NCI-H510A treated with DMSO at 0.1 percent for 48 hours (cell line): ENCODE results near the gene PTPRD.

Experiments
- DNase-seq: peaks from one replicate; lab custom pipeline; 2025; lab: John Stamatoyannopoulos, UW

The PTPRD gene

DNA sequence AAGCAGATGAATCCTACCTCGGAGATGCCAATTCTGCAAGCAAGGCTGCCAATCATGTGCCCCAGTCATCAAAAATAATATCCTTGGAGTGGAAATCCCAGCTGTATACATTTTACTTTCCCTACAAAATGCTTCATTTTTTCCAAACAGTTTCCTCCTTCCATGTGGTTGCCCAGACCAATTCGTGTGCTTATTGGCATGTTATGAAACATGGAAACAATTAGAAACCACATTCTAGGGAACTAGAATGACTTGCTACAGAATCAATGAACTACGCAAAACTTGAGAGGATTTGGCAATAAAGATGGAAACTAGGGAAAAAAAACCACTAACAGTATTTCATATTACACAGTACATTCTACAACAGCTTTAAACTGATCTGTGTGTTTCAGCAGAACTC, 2228.7 kb downstream of the PTPRD start:
- no peak for DNase-seq

DNA sequence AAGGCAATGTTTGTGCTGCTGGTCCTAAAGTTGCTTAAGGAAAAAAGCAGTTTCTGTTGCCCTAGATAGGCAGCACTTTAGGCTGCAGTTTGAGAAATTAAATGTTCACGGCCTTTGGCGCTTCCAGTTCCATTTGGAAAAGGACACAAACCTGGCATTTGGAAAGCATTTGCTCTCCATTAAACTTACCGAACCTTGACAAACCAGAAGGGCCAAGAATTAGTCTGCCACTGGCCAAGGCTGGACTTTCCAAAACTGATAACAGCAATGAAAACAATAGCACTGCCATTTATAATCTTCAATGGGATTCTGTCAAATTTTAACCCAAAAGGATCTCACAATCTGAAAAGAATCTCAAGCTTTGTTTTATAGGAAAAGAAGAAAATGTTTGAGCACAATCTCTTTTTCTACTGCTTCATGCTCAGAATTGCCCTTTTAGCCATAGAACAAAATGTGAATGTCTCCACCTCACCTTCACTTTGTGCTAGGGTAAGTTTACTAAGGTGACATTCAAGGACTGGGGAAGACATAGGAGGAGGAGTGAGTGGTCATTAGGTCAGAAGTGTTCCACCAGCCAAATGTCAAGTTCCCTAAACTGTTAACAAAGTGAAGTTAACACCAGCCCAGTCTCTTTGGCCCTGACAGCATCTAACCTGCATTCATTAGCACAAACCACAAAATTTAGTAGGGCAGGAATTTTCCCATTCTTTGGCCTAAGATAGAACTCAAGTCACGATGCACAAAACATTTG, 2229.8 kb downstream of the PTPRD start:
- DNase-seq = no peak

DNA sequence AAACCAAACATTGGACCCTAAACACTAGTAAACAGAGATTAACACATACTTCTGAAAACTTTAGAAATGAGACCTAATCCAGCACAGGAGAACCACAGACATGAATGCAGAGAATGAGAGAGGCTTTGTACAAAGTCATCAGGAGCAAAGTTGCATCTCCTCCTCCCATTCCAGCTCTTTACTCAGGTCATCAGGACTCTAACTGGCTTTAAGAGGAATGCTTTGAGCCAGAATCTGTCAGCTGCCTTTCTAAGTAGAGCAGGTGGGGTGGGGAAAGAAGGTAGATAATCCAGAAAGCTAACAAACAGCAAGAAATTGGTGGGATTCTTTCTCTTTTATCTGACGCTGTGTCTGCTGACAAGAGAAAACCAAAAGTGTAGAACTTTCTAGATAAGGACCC, 2230.5 kb downstream of the PTPRD start:
- no peak for DNase-seq

DNA sequence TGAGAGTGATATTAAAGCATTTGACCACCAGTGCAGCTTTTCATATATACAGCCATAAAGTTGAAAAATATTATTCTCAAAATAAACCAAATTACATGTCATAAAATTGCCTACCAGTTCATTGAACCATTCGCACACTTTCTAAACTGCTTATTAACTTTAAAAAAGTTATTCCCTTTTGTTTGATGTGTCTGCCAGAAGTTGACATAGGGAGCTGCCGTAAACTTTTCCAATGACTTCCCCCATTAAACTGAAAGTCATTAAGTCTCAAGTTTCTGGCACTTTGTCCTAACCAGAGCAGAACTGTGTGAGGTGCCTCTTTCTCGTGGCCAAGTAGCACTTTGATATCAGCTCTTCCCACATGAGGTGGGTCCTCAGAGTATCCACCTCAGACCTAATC, 2231.2 kb downstream of the PTPRD start:
- DNase-seq = no peak

DNA sequence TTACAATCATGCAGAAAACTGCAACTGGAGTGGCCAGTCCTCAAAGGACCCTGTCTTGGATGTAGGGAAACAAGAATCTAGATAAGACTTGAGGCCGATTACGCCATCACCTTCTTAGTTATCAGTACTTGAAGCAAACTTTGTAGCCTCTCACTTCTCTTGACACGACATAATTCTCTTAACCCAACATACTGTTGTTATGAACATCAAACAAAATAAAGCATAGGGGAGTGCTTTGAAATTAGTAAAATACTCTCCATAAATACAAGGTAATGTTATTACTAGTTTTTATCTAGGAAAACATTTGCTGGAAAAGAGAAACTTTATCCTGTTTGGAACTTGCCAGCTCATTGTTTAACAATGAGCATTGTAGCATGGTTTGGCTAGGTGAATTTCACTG, 2238.3 kb downstream of the PTPRD start:
- DNase-seq = no peak

DNA sequence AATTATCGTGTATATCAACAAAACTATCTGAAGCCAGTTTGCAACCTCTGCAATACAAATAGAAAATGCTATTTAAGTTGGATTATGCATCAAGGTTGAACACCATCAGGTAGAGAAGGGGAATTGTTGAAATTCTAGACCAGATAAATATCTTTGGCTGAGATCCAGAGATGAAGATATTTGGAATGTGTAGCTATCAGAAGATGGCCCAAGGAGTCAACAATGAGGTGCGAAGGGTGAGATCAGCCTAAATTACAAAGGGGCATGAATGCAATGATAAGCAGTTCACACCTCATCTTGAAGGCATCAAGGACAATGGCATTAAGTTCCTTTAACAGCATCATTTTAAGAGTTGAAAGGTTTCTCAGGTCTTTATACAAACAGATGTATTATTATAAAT, 2241.1 kb downstream of the PTPRD start:
- DNase-seq = no peak

DNA sequence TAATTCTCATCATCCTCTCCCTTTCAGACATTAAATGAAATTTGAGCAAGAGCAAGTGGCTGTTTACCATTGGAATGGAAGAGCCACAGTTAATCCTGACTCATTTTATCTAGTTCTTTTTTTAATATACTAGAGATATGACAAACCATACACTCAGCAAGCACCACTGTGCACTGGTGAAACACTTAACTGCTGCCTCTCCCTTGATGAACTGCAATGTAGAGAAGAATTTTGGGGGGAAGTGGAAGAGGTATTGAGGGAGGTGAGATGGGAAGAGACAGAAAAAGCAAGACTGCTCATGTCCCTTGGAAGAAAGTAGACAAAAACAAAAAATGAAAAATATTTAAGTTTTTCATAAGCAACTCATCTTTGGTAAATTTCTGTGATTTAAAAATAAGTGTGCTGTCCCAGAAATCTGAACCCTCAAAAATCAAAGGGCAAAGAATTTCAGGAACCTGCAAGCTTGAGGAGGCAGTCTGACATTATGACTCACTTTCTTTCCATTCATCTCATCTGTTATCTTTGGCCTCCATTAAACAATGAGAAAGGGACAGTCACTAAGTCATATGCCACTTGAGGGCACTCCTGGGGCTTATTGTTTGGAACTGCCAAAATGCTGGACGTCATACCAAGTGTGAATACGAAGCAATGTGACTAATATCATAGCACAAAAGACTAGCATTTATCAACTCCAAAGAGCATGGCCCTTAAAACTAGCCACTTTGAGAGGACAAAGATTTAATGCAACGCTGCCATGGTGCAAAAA, 2246.5 kb downstream of the PTPRD start:
- DNase-seq = no peak

DNA sequence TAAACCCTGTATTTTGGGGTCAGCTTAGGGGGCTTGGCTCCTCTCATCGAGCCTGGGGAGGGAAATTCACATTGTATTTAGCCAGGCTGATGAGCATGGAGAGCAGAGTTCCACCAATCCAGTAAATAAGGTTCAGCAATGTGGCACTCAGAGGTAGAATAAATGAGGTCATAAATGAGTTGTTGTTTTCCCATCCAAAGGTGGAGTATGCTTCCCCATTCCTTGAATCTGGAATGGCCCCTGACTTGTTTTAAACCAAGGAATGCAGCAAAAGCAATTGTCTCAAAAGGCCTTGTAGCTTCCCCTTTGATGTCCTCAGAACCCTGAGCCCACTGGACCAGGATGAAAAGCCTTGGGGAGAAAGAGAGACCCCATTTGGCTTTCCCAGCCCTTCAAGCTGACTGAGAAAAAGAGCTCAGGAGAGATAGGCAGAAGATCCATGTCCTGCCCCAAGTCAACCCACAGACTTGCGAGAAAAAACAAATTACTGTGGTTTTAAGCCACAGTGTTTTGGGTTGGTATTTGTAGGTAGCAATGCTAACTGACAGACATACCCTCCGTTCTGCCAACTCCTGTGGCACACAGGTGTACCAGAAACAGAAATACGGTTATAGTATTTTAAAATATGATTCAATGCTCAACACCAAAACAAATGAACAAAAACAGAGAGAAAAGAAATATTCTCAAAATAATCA, 2247.2 kb downstream of the PTPRD start:
- no peak for DNase-seq

DNA sequence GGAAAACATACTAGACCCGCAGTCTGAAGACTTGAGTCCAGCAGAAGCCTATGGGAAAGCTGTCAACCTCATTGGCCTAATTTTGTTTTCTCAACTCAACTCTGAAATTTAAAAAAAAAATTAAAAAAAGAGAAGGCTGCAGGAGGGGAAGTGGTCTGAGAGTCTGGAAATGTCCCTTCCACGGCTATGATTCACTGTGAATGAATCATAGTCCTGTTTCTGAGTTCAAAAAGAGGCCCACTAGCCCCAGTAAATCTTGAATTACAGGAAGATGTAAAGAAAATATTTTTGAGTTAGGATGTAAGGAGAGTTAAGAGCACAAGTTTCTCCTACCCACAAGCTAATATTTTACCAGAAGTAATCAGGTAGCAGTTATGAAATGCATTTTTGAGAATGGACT, 2247.8 kb downstream of the PTPRD start:
- DNase-seq = no peak

DNA sequence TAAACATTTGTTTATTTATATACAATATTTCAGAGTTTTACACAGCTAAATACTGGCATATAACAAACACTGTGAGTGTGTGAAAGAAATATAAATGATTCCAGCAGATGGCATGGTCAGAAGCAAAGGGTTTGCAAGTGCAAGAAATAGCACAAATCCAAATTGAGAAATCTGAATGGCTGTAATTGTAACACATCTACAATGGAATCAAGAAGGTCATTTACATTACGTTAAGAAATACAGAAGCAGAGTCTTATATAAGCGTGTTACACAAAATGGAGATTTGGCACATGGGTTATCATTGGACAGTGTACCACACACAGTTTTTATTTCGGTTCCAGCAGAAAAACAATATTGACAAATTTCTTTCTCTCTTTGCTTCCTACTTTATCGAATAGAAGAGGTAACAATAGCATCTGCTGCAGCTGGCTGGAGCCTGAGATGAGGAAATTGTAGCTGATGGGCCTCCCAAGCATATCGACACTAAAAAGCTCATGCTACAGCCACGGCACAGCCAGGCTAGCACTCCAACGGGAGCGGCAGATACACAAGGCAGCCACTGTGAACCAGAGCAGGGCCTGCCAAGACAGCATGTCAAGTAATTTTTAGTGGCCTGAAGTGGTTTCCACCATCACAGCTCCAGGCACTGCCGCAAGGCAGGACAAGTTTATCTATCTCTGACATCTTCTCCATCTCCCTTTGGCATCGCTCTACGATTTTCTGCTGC, 2248.6 kb downstream of the PTPRD start:
- DNase-seq = no peak

DNA sequence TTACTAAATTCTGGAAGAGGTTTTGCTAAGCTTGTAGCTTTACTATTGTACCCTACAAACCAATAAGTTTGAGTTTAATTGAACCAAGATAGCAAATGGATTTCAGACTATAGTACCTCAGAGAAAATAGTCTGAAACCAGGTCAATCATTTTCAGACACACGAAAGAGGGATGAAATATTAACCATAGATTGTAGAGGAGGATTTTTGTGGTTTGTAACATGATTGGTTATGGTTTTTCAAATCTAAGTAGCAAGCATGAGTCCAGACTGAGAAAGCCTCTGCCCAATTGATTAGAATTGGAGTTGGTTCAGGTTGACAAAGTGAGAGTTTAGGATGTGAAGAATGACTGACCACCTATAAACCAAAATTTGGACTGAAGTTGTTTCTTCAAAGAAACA, 2250.6 kb downstream of the PTPRD start:
- no peak for DNase-seq

DNA sequence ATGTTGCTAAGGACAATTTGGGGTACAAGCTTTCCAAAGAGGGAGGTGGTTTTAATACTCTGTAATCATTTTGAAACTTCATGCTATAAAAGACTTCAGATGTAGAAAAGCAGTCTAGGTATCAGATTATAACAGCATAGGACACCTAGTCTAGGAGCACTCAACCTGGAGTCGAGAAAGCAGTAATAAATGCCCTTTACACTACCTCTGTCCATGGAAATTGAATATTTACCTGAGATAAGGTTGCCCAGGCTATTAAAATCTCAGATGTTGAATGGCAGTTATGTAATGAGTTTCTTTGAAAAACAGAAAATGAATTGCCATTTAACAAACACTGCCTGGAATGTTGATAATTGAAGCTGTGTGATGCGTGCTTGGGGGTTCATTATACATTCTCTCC, 2251.4 kb downstream of the PTPRD start:
- no peak for DNase-seq

DNA sequence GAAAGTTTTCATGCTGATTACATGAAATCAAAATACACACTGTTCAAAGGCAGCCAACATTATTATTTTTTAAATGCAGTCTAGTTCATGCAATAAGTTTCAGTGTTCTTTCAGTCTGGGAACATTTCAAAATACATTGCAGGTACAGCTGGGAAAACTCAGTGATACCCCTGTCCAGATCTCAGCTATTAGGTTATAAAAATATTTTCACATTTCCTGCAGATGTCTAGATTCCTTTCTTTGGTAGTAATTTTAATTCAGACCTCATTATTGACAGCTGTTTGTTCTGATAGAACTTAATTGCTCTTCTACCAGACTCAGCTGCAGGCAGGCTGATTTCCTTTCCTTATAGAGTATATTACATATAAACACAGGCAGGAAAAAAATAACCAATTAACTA, 2256.4 kb downstream of the PTPRD start:
- DNase-seq = no peak

DNA sequence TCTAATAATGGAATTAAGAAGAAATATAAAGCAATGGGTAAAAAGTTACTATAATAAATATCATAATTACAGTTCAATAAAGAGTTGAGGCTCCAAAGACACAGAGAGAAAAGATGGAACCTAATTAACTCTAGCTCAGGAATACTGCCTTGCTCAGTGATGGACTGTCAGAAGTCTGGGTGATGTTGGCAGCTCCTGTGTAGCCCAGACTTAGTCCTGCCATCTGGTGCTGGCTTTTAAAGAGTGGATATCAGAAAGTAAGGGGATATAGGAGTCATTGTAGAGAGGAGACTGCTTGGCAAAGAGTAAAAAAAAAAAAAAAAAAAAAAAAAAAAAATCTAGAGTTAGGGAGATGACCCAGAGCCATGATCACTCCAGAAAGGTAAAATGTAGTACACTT, 2261.4 kb downstream of the PTPRD start:
- no peak for DNase-seq

DNA sequence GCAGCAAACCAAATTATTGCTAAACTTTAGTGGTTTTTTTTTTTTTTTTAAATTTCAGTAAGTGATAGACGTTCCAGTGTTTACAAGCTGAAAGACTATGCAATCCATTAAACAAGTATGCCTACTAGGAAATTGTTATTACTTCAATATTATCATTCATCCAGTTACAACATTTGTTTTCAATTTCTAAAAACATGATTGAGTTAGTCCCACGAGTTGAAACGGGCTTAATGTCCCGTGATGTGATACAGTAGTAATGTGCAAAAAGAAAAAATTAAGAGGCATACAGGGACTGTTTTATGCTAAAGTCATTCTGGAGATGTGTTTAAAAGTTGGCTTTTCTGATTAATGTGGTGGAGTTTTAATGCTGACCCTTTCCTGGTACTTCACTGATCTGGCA, 2262.9 kb downstream of the PTPRD start:
- DNase-seq = no peak

DNA sequence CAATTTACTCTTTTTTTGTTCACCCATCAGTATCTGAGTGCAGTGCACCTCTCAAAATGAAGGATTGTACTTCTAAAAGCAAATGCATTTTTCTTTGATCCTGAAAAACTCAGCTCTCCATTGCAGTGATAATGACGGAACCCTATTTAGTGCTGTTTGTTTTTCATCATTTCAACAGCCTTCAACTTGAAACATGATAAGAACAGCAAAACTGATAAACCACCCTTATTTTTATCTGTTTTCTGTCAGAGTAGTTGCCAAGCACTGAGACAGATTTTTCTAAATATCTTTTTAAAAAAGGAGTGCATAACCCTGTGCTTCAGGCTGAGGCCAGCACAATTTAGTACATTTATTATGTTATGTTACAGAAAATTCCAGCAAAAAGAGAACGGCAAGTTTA, 2263.4 kb downstream of the PTPRD start:
- DNase-seq = no peak

DNA sequence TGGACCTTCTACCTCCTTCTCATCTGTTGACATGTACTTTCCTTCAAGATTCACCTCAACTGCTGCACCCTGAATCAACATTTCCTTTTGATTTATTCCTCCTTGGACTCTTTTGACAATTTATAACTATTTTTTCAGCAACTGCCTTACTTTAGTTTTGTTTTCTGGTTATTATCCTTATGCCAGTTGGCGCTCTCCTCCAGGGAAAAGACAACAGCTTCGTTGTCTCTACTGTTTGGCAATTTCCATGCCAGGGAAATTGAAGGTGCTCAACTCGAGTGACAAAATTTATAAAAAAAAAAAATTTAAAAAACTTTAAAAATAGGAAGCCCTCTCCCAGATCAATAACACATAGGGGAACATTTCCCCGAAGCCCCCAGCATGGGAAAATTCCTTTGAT, 2264.0 kb downstream of the PTPRD start:
- DNase-seq = no peak

DNA sequence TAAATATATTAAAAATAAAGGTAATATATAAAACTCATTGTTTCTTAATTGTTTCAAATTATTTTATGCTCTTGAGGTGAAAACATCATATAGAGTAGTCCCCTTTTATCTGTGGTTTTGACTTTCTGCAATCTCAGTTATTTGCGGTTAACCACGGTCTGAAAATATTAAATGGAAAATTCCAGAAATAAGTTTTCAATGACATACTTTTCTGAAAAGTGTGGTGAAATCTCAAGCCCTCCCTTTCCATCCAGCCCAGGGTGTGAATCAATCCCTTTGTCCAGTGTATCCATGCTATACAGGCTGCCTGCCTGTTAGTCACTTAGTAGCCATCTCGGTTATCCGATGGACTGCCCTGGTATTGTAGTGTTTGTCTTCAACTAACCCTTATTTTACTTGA, 2266.5 kb downstream of the PTPRD start:
- DNase-seq = no peak

DNA sequence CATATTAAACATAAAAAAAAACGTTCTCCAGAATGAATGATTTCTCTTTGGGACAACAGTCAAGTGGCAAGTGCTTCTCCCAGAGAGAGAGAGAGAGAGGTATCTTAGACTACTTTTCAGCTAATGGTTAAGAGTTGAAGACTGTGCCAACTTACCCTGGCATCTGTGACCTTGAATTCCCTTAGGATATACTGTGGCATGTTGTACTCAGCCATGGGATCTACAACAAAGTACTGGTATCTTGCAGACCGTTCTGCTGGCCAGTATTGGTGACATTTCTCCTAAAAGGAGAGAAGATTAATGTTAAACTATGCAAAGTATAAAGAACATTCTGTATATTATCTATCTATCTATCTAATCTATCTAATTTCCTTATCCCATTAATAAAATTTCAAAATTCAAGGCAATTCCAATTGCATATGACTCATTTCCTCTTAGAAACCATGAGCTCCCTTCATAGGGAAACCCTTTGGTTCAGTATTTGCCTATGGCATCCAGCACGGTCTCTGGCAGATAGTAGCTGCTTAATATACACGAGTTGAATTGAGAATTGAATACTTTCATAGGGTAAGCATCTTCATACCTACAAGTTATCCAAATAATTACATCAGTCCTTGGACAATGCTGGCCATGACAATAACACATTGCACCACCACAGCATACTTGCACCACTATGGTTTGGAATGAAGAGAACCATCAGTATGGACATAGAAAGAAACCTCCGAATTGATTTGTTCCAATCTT, 2273.9 kb downstream of the PTPRD start:
- no peak for DNase-seq

DNA sequence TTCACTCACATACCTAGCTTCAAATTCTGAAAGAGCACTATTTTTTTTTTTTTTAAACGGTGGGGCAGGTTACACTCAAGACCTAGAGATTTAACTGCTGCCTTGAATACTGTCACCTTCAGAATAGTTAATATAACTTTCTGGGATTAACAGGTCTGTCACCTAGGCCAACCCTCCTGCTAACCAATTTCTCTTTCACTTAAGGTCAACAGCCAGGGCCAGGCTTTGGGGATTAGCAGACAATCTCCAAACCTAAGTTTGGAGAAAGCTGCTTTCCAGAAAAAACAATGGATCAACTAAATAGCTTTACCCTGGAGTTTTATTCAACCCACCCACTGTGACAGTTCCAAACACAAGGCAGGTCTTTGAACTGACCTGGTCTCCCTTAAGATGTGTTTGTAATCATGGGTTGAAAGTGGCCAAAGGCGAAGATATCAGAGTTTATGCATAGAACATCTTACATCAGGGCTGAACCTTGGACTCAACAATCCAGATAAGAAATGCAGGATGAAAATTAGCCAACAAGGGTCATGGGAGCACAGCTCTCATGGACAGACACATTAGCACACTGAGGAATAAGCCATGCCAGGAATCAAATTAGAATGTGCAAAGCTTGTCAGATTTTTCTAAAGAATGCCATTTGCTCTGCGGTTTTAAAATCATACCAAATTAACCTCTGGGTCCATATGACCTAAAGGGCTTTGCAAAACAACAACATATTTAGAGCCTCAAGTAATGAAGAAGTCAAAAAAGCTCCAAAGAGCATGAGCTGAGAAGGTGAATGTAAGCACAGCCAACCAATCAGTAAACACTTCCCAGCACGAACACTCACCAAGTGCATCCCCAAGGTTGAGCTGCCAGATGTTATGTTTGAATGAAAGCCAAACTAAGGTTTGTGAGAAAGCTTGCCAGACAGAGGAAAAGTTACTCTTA, 2274.7 kb downstream of the PTPRD start:
- DNase-seq = no peak

DNA sequence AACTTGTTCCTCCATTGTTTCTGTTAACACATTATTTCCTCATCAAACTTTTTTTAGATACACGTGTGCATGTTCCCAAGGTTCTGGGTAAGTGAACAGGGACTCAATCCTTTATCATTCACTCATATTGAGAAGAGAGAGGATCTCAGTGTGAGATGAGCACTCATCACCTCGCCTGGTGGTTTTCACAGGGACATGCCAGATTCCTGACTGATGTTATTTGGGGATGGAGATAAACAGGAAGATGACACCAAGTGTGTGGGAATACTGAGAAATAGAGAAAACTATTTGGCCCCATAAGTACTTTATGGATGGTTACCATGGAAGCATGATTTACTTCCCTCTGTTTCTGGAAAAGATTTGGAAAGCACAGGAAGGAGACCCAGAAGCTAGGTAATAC, 2279.9 kb downstream of the PTPRD start:
- DNase-seq = no peak
